GM23338 (cell line): ENCODE data around the gene AGAP1. TPM values are rescaled to one million over a fixed set of nuclear protein-coding genes. Genes with fewer than 3 reads are reported as not detected.

Experiments used
- ATAC-seq: fragments of 200-7000 bp; cut with Tn5 transposase; 3 replicates; pipeline ENCODE4 v1.9.1; 2020
- DNase-seq: peaks from one replicate; pipeline ENCODE4 v3.0.0-alpha.2; 2015; ENCODE audit warnings: low spot score
- H2AFZ ChIP-seq: fragments of 200-600 bp; sonication (generic); 2 replicates; pipeline ENCODE4 v1.8.0; 2016; ENCODE audit warnings: antibody characterized with exemption, mild to moderate bottlenecking, moderate library complexity
- H3F3A ChIP-seq: fragments of 200-600 bp; sonication (generic); replicated peaks from 2 replicates; pipeline ENCODE4 v1.8.0; 2017; ENCODE audit warnings: antibody characterized with exemption, mixed run types, low read depth
- H3K27ac ChIP-seq: fragments of 200-600 bp; sonication (generic); 2 replicates; pipeline ENCODE4 v1.6.1; 2016; ENCODE audit warnings: low read depth
- H3K27me3 ChIP-seq: fragments of 200-600 bp; sonication (generic); 2 replicates; pipeline ENCODE4 v1.8.0; 2016; ENCODE audit warnings: mild to moderate bottlenecking, mixed run types, moderate library complexity; ENCODE audit not compliant: insufficient read depth
- H3K36me3 ChIP-seq: fragments of 200-600 bp; sonication (generic); 2 replicates; pipeline ENCODE4 v1.8.0; 2016; ENCODE audit warnings: mild to moderate bottlenecking; ENCODE audit not compliant: insufficient read depth
- H3K4me1 ChIP-seq: fragments of 200-600 bp; sonication (generic); 2 replicates; pipeline ENCODE4 v1.8.0; 2016; ENCODE audit warnings: mild to moderate bottlenecking, moderate library complexity; ENCODE audit not compliant: insufficient read depth
- H3K4me2 ChIP-seq: fragments of 200-600 bp; sonication (generic); 2 replicates; pipeline ENCODE4 v1.7.1; 2017; ENCODE audit warnings: mixed run types
- H3K4me3 ChIP-seq: fragments of 200-600 bp; sonication (generic); 2 replicates; pipeline ENCODE4 v1.6.1; 2016; ENCODE audit warnings: mixed run types
- H3K79me2 ChIP-seq: fragments of 200-600 bp; sonication (generic); replicated peaks from 2 replicates; pipeline ENCODE4 v1.8.0; 2017; ENCODE audit warnings: mild to moderate bottlenecking; ENCODE audit not compliant: insufficient read depth
- H3K9me2 ChIP-seq: fragments of 200-600 bp; sonication (generic); 2 replicates; pipeline ENCODE4 v1.8.0; 2017; ENCODE audit not compliant: insufficient read depth
- H4K20me1 ChIP-seq: fragments of 200-600 bp; sonication (generic); replicated peaks from 2 replicates; pipeline ENCODE4 v1.8.0; 2017; ENCODE audit warnings: mild to moderate bottlenecking; ENCODE audit not compliant: insufficient read depth
- H3K27ac Mint-ChIP-seq: 2 replicates; pipeline ENCODE4 v1.8.0; 2020; ENCODE audit warnings: inconsistent platforms, mild to moderate bottlenecking, moderate library complexity, mixed read lengths
- H3K27me3 Mint-ChIP-seq: 3 replicates; pipeline ENCODE4 v1.8.0; 2022; ENCODE audit warnings: low read depth, mild to moderate bottlenecking, moderate library complexity, mixed read lengths, inconsistent platforms; ENCODE audit not compliant: insufficient read depth, poor library complexity
- H3K36me3 Mint-ChIP-seq: 3 replicates; pipeline ENCODE4 v1.8.0; 2021; ENCODE audit warnings: low read depth, mild to moderate bottlenecking, inconsistent platforms, moderate library complexity, mixed read lengths
- H3K4me1 Mint-ChIP-seq: 3 replicates; pipeline ENCODE4 v1.8.0; 2020; ENCODE audit warnings: mild to moderate bottlenecking, inconsistent platforms, mixed read lengths
- H3K4me3 Mint-ChIP-seq: 3 replicates; pipeline ENCODE4 v1.8.0; 2021; ENCODE audit warnings: moderate library complexity, mild to moderate bottlenecking, inconsistent platforms, mixed read lengths
- H3K9me3 Mint-ChIP-seq: 3 replicates; pipeline ENCODE4 v1.8.0; 2020; ENCODE audit warnings: moderate library complexity, mild to moderate bottlenecking, inconsistent platforms, mixed read lengths
- CREB1 ChIP-seq: fragments of 250-450 bp; sonication (Bioruptor Pico); IDR thresholded peaks from 2 replicates; pipeline ENCODE4 v1.5.0; 2020; ENCODE audit warnings: low read depth, mild to moderate bottlenecking, moderate library complexity
- CTCF ChIP-seq, 2 experiments: fragments of 200-600 bp in 1 of 2; sonication (generic) in 1 of 2; conservative IDR thresholded peaks; 2 replicates each; pipeline versions ENCODE4 v1.5.1 to v1.6.1; 2016 to 2017; ENCODE audit warnings: antibody characterized with exemption in 2 of 2, low read depth in 2 of 2, mild to moderate bottlenecking in 2 of 2, moderate library complexity in 1 of 2
- POLR2AphosphoS5 ChIP-seq: IDR thresholded peaks from 2 replicates; pipeline ENCODE4 v1.6.1; 2016; ENCODE audit warnings: antibody characterized with exemption, low read depth
- REST ChIP-seq: IDR thresholded peaks from one replicate; pipeline ENCODE4 v1.6.1; 2018; ENCODE audit warnings: antibody characterized with exemption; ENCODE audit not compliant: unreplicated experiment
- ZNF114 ChIP-seq: fragments of 250-450 bp; sonication (Bioruptor Pico); IDR thresholded peaks from 2 replicates; pipeline ENCODE4 v1.5.0; 2020; ENCODE audit warnings: mild to moderate bottlenecking, moderate library complexity
- ZNF331 ChIP-seq: fragments of 250-450 bp; sonication (Bioruptor Pico); IDR thresholded peaks from 2 replicates; pipeline ENCODE4 v1.5.0; 2020; ENCODE audit warnings: low read depth, mild to moderate bottlenecking, moderate library complexity
- ZNF462 ChIP-seq: fragments of 250-450 bp; sonication (Bioruptor Pico); IDR thresholded peaks from 2 replicates; pipeline ENCODE4 v1.5.0; 2020; ENCODE audit warnings: mild to moderate bottlenecking, moderate library complexity
- polyA plus RNA-seq: library from polyadenylated mRNA; unstranded; fragments of >200 nt; fragmentation: Nextera tagmentation; extraction: Ambion mirVana; gene quantifications from 2 replicates; pipeline ENCODE4 v1.2.1, GENCODE V29; 2016
- total RNA-seq: library from RNA; depleted of rRNA; stranded (reverse); fragments of >200 nt; shearing (Covaris generic); gene quantifications from 2 replicates; pipeline ENCODE4 v1.2.3, GENCODE V29; 2014

AGAP1 gene
- total and polyA plus RNA-seq, 2 experiments from 2014 or later = 13.3 to 27.9 TPM

- no peak for TF ChIP-seq ZNF462 (CRISPR knock-in tag)
These were observed 474.3 kb downstream of the AGAP1 start (continued) for GRCh38 chr2:235968155-235968554.

GRCh38 chr2:235968616-235969324 is 474.9 kb downstream of the AGAP1 start:
- no peaks in the 10 kb centered on the region for H3F3A ChIP-seq
- H3K4me3 Mint-ChIP-seq = no peak overlapping the region

More at GRCh38 chr2:235968616-235969324, 474.9 kb downstream of the AGAP1 start:
- H3K36me3 Mint-ChIP-seq = peaks cover 4% of the 10 kb centered on the region; the same call in 1 of the 3 replicates
- H3K4me1 Mint-ChIP-seq = peaks cover 11% of the 10 kb centered on the region
- TF ChIP-seq CREB1 (CRISPR knock-in tag) (no peak), CTCF (conservative IDR thresholded peaks at IDR 0.05; ENCODE audit: low read depth in 2 of 2) (no peak), REST (no peak), ZNF331 (CRISPR knock-in tag) (no peak), ZNF114 (CRISPR knock-in tag) (no peak), POLR2AphosphoS5 (no peak)
- DNase-seq = no peak
- H3K27ac ChIP-seq = no peak overlapping the region
- no peak overlapping the region for H2AFZ ChIP-seq
- H3K9me2 ChIP-seq = no peaks in the 10 kb centered on the region
- H3K4me3 ChIP-seq = no peak overlapping the region
- H3K4me1 ChIP-seq = no peaks in the 10 kb centered on the region
- ATAC-seq = no peak
- H3K27me3 ChIP-seq = no peaks in the 10 kb centered on the region
- H3K4me2 ChIP-seq = no peak overlapping the region
- H3K27me3 Mint-ChIP-seq = peaks cover 5% of the 10 kb centered on the region
- H4K20me1 ChIP-seq = no peaks in the 10 kb centered on the region; the same call in 1 of the 2 replicates
- no peaks in the 10 kb centered on the region for H3K79me2 ChIP-seq
- no peaks in the 10 kb centered on the region; the same call in 2 of the 3 replicates for H3K9me3 Mint-ChIP-seq
- no peaks in the 10 kb centered on the region for H3K36me3 ChIP-seq
- no peak overlapping the region for H3K27ac Mint-ChIP-seq
